GM12878 (cell line): Measurements from ENCODE around the gene PTPRM. TPM values are rescaled to one million over a fixed set of nuclear protein-coding genes. Genes with fewer than 3 reads are reported as not detected.

ENCODE experiments used
- ATAC-seq: fragments of 200-7000 bp; cut with Tn5 transposase; 3 replicates; pipeline ENCODE4 v1.9.1; 2020; ENCODE audit warnings: mild to moderate bottlenecking, moderate library complexity
- BruUV-seq: library from RNA; stranded (reverse); fragments of 400-500 nt; replicated peaks from 2 replicates; lab custom pipeline; 2021; lab: Mats Ljungman, UMichigan
- CTCF ChIA-PET: fragments of 300-600 bp; sonication (Branson Sonifier 250); formaldehyde crosslinking; extraction: SDS; loops from one replicate; lab custom pipeline; 2021; ENCODE audit warnings: inconsistent platforms; lab: Yijun Ruan, JAX
- POLR2A ChIA-PET: fragments of 350-600 bp; formaldehyde crosslinking; extraction: SDS; loops from one replicate; lab custom pipeline; 2021; ENCODE audit warnings: inconsistent platforms; lab: Charles Lee
- RAD21 ChIA-PET: fragments of 300-600 bp; sonication (Branson Sonifier 250); formaldehyde crosslinking; loops from one replicate; lab custom pipeline; 2023; ENCODE audit warnings: antibody characterized with exemption; ENCODE audit not compliant: unreplicated experiment; lab: Charles Lee
- SMC1A ChIA-PET: fragments of 300-600 bp; sonication (Branson Sonifier 250); formaldehyde crosslinking; loops from one replicate; lab custom pipeline; 2023; ENCODE audit not compliant: unreplicated experiment, uncharacterized antibody; lab: Charles Lee
- DNase-seq: peaks from one replicate; pipeline ENCODE4 v3.0.0-alpha.2; 2011; ENCODE audit warnings: low read depth, low spot score
- FAIRE-seq: peaks from 3 replicates; lab custom pipeline; 2011; peaks lifted over from hg19 to GRCh38; lab: Jason Lieb, UNC
- H2AFZ ChIP-seq: 2 replicates; pipeline ENCODE4 v1.6.0; 2011; ENCODE audit warnings: low read depth, low read length, control low read depth; ENCODE audit not compliant: control insufficient read depth
- H3K27ac ChIP-seq: 2 replicates; pipeline ENCODE4 v1.5.1; 2011; ENCODE audit warnings: control low read depth; ENCODE audit not compliant: control insufficient read depth, insufficient read depth
- H3K27me3 ChIP-seq, 2 experiments: replicated peaks in 1 of 2; 2 replicates each; pipeline versions ENCODE4 v1.6.0 to v1.6.1; 2011; ENCODE audit warnings: low read length in 1 of 2; ENCODE audit not compliant: control insufficient read depth in 2 of 2, insufficient read depth in 2 of 2
- H3K36me3 ChIP-seq, 2 experiments: 2 replicates each; pipeline ENCODE4 v1.5.1; 2011; ENCODE audit warnings: low read length in 1 of 2; ENCODE audit not compliant: control insufficient read depth in 2 of 2, insufficient read depth in 2 of 2
- H3K4me1 ChIP-seq: 2 replicates; pipeline ENCODE4 v1.6.1; 2011; ENCODE audit warnings: mild to moderate bottlenecking, low read length, moderate library complexity, mixed read lengths; ENCODE audit not compliant: control insufficient read depth, insufficient read depth
- H3K4me2 ChIP-seq: 2 replicates; pipeline ENCODE4 v1.6.0; 2011; ENCODE audit warnings: control low read depth; ENCODE audit not compliant: control insufficient read depth, insufficient read depth
- H3K4me3 ChIP-seq: fragments of 200-600 bp; sonication (generic); 2 replicates; pipeline ENCODE4 v1.5.1; 2016
- H3K79me2 ChIP-seq: 2 replicates; pipeline ENCODE4 v1.6.0; 2011; ENCODE audit warnings: low read length; ENCODE audit not compliant: control insufficient read depth, insufficient read depth
- H3K9ac ChIP-seq: 2 replicates; pipeline ENCODE4 v1.8.0; 2011; ENCODE audit warnings: low read length, control low read depth, mixed read lengths; ENCODE audit not compliant: control insufficient read depth, insufficient read depth
- H3K9me3 ChIP-seq: replicated peaks from 3 replicates; pipeline ENCODE4 v1.5.1; 2011; ENCODE audit warnings: mild to moderate bottlenecking, low read length; ENCODE audit not compliant: control insufficient read depth, insufficient read depth
- H4K20me1 ChIP-seq: 2 replicates; pipeline ENCODE4 v1.6.0; 2011; ENCODE audit not compliant: control insufficient read depth, insufficient read depth
- FOS ChIP-seq: IDR thresholded peaks from 3 replicates; pipeline ENCODE4 v1.6.1; 2011; ENCODE audit warnings: borderline replicate concordance; ENCODE audit not compliant: insufficient read length; ENCODE audit errors: extremely low read depth
- GABPA ChIP-seq: IDR thresholded peaks from 2 replicates; pipeline ENCODE4 v1.6.1; 2014; ENCODE audit warnings: antibody characterized with exemption, low read depth, mild to moderate bottlenecking, inconsistent platforms
- HDGF ChIP-seq: fragments of 450-650 bp; IDR thresholded peaks from 2 replicates; pipeline ENCODE4 v1.6.1; 2016; ENCODE audit warnings: antibody characterized with exemption
- LARP7 ChIP-seq: fragments of 450-650 bp; IDR thresholded peaks from 2 replicates; pipeline ENCODE4 v1.6.1; 2017; ENCODE audit warnings: mild to moderate bottlenecking
- MYC ChIP-seq: IDR thresholded peaks from 2 replicates; pipeline ENCODE4 v1.6.1; 2011; ENCODE audit warnings: mild to moderate bottlenecking, low read length, moderate library complexity, inconsistent platforms; ENCODE audit not compliant: insufficient read depth, insufficient replicate concordance, insufficient read length, severe bottlenecking
- NR2F1 ChIP-seq: fragments of 450-650 bp; conservative IDR thresholded peaks from 2 replicates; pipeline ENCODE4 v1.6.1; 2017; ENCODE audit warnings: mild to moderate bottlenecking
- PAX5 ChIP-seq: IDR thresholded peaks from 2 replicates; pipeline ENCODE4 v1.6.1; 2011; ENCODE audit warnings: low read depth, low read length, borderline replicate concordance
- RAD21 ChIP-seq: IDR thresholded peaks from 2 replicates; pipeline ENCODE4 v1.6.1; 2011; ENCODE audit warnings: mild to moderate bottlenecking, low read depth, low read length, moderate library complexity; ENCODE audit not compliant: insufficient read depth
- RUNX3 ChIP-seq: IDR thresholded peaks from 2 replicates; pipeline ENCODE4 v1.6.1; 2012; ENCODE audit warnings: low read length, inconsistent platforms
- SIX5 ChIP-seq: IDR thresholded peaks from 2 replicates; pipeline ENCODE4 v1.6.1; 2011; ENCODE audit warnings: mild to moderate bottlenecking, low read depth, low read length, moderate library complexity; ENCODE audit not compliant: severe bottlenecking
- SMAD1 ChIP-seq: fragments of 450-650 bp; IDR thresholded peaks from 2 replicates; pipeline ENCODE4 v1.6.1; 2018; ENCODE audit warnings: mild to moderate bottlenecking, low read depth; ENCODE audit not compliant: partially characterized antibody
- SP1 ChIP-seq: IDR thresholded peaks from one replicate; pipeline ENCODE4 v1.6.1; 2011; ENCODE audit warnings: low read depth, low read length
- SUPT20H ChIP-seq: IDR thresholded peaks from 2 replicates; pipeline ENCODE4 v1.6.1; 2011; ENCODE audit warnings: low read depth, mild to moderate bottlenecking, low read length, moderate library complexity, borderline replicate concordance; ENCODE audit not compliant: control insufficient read depth
- YBX1 ChIP-seq: fragments of 450-650 bp; IDR thresholded peaks from 2 replicates; pipeline ENCODE4 v1.6.1; 2016; ENCODE audit warnings: antibody characterized with exemption
- WGBS: methylation state at CpG from one replicate; pipeline ENCODE4 v1.1.6; 2016; ENCODE audit warnings: low lambda C conversion rate; ENCODE audit not compliant: insufficient replicate concordance, insufficient coverage; ENCODE audit errors: missing lambda C conversion rate; 5-methylcytosine and 5-hydroxymethylcytosine counted together
- in situ Hi-C: fragments of 300-500 bp; cut with MboI; formaldehyde crosslinking; loops from 9 replicates; pipeline ENCODE4 v1.14.3; 2018; ENCODE audit warnings: mixed read lengths
- intact Hi-C: fragments of 100-400 bp; cut with micrococcal nuclease; formaldehyde crosslinking; loops from one replicate; pipeline ENCODE4 v1.14.2; 2022; ENCODE audit not compliant: unreplicated experiment
- polyA plus RNA-seq, 11 experiments: library from polyadenylated mRNA; depleted of rRNA in 4 of 11; unstranded in 6 of 11; stranded (reverse) in 5 of 11; fragments of >200 nt; fragmentation: Nextera tagmentation in 4 of 11; fragmentation: Illumina TruSeq in 1 of 11; extraction: Ambion mirVana in 4 of 11; extraction: Trizol in 1 of 11; gene quantifications; 1 replicate in 1 of 11; 2 replicates in 10 of 11; pipeline versions ENCODE4 v1.2.1 to v1.2.3, GENCODE V29; 2011 to 2016; ENCODE audit warnings: inconsistent platforms in 2 of 11, missing spikeins in 2 of 11, low read depth in 1 of 11
- total RNA-seq, 4 experiments: library from RNA; depleted of rRNA in 3 of 4; stranded (reverse); fragments of >200 nt in 3 of 4; fragmentation: Illumina TruSeq in 1 of 4; extraction: Trizol in 1 of 4; gene quantifications; 2 replicates each; pipeline versions ENCODE4 v1.2.1 to v1.2.3, GENCODE V29; 2013 to 2021
- TF ChIP-seq, protein P1 (sequence below): fragments of 450-650 bp; formaldehyde crosslinking; IDR thresholded peaks from 2 replicates; pipeline ENCODE4 v1.5.0; 2022; ENCODE audit warnings: mild to moderate bottlenecking, missing genetic modification characterization

The PTPRM gene
- total and polyA plus RNA-seq, 10 of the 15 experiments (the other 5 are each of a cell fraction or from before 2014, with no cell fraction given), result 0.07 to 22.6 (median 0.60) TPM

- CTCF ChIA-PET, result no interaction called here
These were observed 18.9 kb upstream of the PTPRM start for GRCh38 chr18:7548221-7548620.

DNA sequence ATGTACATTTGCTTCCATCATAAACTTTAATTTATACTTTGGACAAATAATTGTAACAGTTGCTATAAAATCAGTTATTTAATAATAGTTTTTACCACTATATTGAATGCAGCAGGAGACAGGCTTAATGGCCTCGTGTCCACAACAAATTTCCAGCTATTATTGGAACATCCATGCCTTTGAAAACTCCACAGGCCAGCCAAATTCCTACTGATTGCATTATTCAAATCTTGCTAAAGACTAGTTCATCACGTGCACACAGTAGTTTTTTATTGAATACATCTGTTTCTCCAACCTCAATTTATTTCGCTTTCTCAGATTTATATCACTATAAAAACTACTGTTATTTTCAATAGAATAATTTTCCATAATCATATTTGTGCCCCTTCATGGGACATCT, 18.4 kb upstream of the PTPRM start:
- in situ Hi-C loops, result no loop called here
- 29% methylated on average over 3 of the region's 3 CpGs for WGBS
- RAD21 ChIA-PET, result no interaction called here
- TF ChIP-seq RAD21 (no peak), SIX5 (no peak), PAX5 (no peak), SUPT20H (no peak), MYC (no peak), LARP7 (no peak), YBX1 (no peak), SP1 (no peak), SMAD1 (no peak), GABPA (no peak), FOS (no peak)
- TF ChIP-seq, protein P1, sequence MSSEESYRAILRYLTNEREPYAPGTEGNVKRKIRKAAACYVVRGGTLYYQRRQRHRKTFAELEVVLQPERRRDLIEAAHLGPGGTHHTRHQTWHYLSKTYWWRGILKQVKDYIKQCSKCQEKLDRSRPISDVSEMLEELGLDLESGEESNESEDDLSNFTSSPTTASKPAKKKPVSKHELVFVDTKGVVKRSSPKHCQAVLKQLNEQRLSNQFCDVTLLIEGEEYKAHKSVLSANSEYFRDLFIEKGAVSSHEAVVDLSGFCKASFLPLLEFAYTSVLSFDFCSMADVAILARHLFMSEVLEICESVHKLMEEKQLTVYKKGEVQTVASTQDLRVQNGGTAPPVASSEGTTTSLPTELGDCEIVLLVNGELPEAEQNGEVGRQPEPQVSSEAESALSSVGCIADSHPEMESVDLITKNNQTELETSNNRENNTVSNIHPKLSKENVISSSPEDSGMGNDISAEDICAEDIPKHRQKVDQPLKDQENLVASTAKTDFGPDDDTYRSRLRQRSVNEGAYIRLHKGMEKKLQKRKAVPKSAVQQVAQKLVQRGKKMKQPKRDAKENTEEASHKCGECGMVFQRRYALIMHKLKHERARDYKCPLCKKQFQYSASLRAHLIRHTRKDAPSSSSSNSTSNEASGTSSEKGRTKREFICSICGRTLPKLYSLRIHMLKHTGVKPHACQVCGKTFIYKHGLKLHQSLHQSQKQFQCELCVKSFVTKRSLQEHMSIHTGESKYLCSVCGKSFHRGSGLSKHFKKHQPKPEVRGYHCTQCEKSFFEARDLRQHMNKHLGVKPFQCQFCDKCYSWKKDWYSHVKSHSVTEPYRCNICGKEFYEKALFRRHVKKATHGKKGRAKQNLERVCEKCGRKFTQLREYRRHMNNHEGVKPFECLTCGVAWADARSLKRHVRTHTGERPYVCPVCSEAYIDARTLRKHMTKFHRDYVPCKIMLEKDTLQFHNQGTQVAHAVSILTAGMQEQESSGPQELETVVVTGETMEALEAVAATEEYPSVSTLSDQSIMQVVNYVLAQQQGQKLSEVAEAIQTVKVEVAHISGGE, result no peak

More at GRCh38 chr18:7548221-7548620, 18.9 kb upstream of the PTPRM start:
- H3K79me2 ChIP-seq, result no peaks in the 10 kb centered on the region
- FAIRE-seq (no peak), DNase-seq (no peak), ATAC-seq (no peak)
- no peaks in the 10 kb centered on the region for H3K27me3 ChIP-seq
- ChIA-PET POLR2A (no interaction called here), RAD21 (no interaction called here), SMC1A (no interaction called here)
- no peaks in the 10 kb centered on the region for H3K4me1 ChIP-seq
- no peak overlapping the region for H3K4me3 ChIP-seq
- no peak overlapping the region for H2AFZ ChIP-seq
- H3K9ac ChIP-seq, result no peak overlapping the region
- intact Hi-C loops, result no loop called here
- TF ChIP-seq RUNX3 (no peak), HDGF (no peak), NR2F1 (no peak)
- 44% methylated on average over 11 of the region's 11 CpGs for WGBS
- H3K27ac ChIP-seq, result no peak overlapping the region
- H4K20me1 ChIP-seq, result no peaks in the 10 kb centered on the region
- no peaks in the 10 kb centered on the region for H3K9me3 ChIP-seq
- H3K36me3 ChIP-seq, result no peaks in the 10 kb centered on the region
- BruUV-seq, result no TSS peak
- H3K4me2 ChIP-seq, result no peak overlapping the region
- in situ Hi-C loops, result no loop called here

More for the DNA sequence above, 18.4 kb upstream of the PTPRM start:
- no peaks in the 10 kb centered on the region for H4K20me1 ChIP-seq
- SMC1A ChIA-PET, result no interaction called here
- no peak overlapping the region for H2AFZ ChIP-seq
- H3K9me3 ChIP-seq, result no peaks in the 10 kb centered on the region
- FAIRE-seq (no peak), DNase-seq (no peak), ATAC-seq (no peak)
- no peaks in the 10 kb centered on the region for H3K27me3 ChIP-seq
- POLR2A ChIA-PET, result no interaction called here
- H3K9ac ChIP-seq, result no peak overlapping the region
- intact Hi-C loops, result no loop called here
- no peak overlapping the region for H3K4me3 ChIP-seq
- no peak overlapping the region for H3K27ac ChIP-seq
- no peaks in the 10 kb centered on the region for H3K36me3 ChIP-seq
- no TSS peak for BruUV-seq
- no peak overlapping the region for H3K4me2 ChIP-seq
- H3K79me2 ChIP-seq, result no peaks in the 10 kb centered on the region
- no peaks in the 10 kb centered on the region for H3K4me1 ChIP-seq
- CTCF ChIA-PET, result no interaction called here
